OCI-M2 (cell line): Measurements from ENCODE around the gene SLC4A3.
"Not testable (repeated sequence)": the region's sequence is repeated elsewhere in the genome, so short reads cannot be mapped to it uniquely, and the experiment has no call there.

Source experiments
- DNase-seq: peaks from one replicate; lab custom pipeline; 2025; ENCODE audit not compliant: unreplicated experiment; lab: John Stamatoyannopoulos, UW

Gene SLC4A3

GRCh38 chr2:219648176-219648575 is 20.7 kb downstream of the SLC4A3 start:
- no peak for DNase-seq

- no peak for DNase-seq
Measured at GRCh38 chr2:219648963-219649362, 21.5 kb downstream of the SLC4A3 start.

GRCh38 chr2:219650426-219651248 is 23.2 kb downstream of the SLC4A3 start:
- no peak for DNase-seq

- DNase-seq, result not testable (repeated sequence)
Measured at GRCh38 chr2:219651656-219652055, 24.2 kb downstream of the SLC4A3 start.

GRCh38 chr2:219656526-219656925 is 29.1 kb downstream of the SLC4A3 start:
- DNase-seq, result no peak

GRCh38 chr2:219658196-219658846 is 30.9 kb downstream of the SLC4A3 start:
- no peak for DNase-seq

GRCh38 chr2:219658874-219659273 is 31.4 kb downstream of the SLC4A3 start:
- no peak for DNase-seq

GRCh38 chr2:219661197-219661954 is 33.9 kb downstream of the SLC4A3 start:
- DNase-seq, result no peak

- no peak for DNase-seq
Measured at GRCh38 chr2:219661955-219662395, 34.5 kb downstream of the SLC4A3 start.

- no peak for DNase-seq
Measured at GRCh38 chr2:219662566-219662965, 35.1 kb downstream of the SLC4A3 start.

GRCh38 chr2:219663116-219663762 is 35.8 kb downstream of the SLC4A3 start:
- DNase-seq, result no peak

- no peak for DNase-seq
Measured at GRCh38 chr2:219664041-219664440, 36.6 kb downstream of the SLC4A3 start.

GRCh38 chr2:219664944-219665343 is 37.5 kb downstream of the SLC4A3 start:
- DNase-seq, result no peak

- DNase-seq, result no peak
Measured at GRCh38 chr2:219665926-219666325, 38.5 kb downstream of the SLC4A3 start.

GRCh38 chr2:219668316-219668715 is 40.9 kb downstream of the SLC4A3 start:
- DNase-seq, result no peak

GRCh38 chr2:219670386-219670785 is 43.0 kb downstream of the SLC4A3 start:
- no peak for DNase-seq

GRCh38 chr2:219671279-219671678 is 43.8 kb downstream of the SLC4A3 start:
- DNase-seq, result no peak

GRCh38 chr2:219672406-219672805 is 45.0 kb downstream of the SLC4A3 start:
- no peak for DNase-seq

- DNase-seq, result no peak
Measured at GRCh38 chr2:219675221-219675620, 47.8 kb downstream of the SLC4A3 start.

GRCh38 chr2:219676586-219676985 is 49.2 kb downstream of the SLC4A3 start:
- no peak for DNase-seq

GRCh38 chr2:219679041-219679440 is 51.6 kb downstream of the SLC4A3 start:
- no peak for DNase-seq
